ENCODE measurements around the gene LY86.

LY86 gene

DNA sequence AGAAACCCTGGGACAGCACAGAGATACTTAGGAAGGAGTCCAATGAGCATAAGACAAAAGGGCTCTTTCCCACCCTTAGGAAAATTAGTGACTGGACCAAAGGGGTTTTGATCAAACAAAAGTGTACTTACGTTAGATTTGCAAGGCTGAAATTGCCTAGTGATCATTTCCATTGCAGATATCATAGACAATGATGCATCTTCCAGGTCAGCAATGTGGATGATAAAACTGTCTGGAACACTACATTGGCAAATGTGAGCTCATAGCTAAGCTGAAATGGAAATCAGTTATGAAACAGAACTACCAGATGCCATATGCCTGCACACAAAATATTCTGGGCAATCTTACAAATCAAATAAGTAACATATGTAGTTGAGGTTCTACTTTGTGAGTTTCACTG lies 34.0 kb downstream of the LY86 start:
- DNase-seq (ENCODE audit: low read depth in 2 of 2) = no peak

DNA sequence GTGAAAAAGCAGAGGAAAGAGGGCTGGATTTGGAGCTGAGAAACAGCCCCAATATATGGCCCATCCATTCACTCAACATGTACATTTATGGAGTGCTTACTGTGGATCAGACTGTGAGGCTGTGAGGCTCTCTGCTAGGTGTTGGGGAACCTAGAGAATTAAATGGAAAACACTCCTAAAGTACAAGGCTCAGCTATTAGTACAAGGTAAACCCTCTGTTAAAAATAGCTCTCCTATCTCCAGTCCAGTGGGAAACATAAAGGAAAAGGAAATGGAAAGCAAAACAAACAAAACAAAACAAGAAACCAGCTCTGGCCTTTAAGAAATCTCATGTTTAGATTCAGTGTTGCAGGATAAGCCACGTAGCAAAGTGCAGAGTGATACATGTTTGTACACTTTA lies 35.0 kb downstream of the LY86 start:
- DNase-seq (ENCODE audit: low read depth in 2 of 2) = no peak

DNA sequence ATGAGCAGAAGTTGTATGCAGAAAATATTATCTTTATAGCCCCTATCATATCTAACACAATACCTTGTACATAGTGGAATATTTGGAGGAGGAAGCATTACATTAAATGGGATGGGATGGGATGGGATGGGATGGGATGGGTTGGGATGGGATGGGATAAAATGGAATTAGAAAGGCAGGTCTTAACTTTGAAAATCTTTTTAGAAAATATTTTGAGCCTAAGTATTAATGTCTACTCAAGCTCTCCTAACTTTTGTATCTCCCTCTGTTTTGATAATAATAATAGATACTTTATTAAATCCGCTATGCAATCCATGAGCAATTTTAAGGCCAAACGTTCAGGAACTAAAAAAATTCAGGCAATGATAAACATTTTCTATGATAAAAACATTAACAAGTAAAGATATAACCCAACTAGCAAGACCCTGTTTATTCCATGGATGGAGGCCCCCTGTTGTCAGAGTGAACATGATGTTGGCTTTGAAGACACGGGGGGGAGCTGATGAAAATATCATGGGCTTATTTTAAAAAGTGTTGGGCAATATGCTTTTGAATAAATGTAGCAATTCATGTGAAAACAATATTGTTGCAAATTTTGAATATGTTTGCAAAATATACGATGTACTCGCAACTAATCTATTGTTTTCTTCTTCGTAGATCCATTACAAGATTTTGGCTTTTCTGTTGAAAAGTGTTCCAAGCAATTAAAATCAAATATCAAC lies 35.9 kb downstream of the LY86 start:
- no peak for DNase-seq (ENCODE audit: low read depth in 2 of 2)

DNA sequence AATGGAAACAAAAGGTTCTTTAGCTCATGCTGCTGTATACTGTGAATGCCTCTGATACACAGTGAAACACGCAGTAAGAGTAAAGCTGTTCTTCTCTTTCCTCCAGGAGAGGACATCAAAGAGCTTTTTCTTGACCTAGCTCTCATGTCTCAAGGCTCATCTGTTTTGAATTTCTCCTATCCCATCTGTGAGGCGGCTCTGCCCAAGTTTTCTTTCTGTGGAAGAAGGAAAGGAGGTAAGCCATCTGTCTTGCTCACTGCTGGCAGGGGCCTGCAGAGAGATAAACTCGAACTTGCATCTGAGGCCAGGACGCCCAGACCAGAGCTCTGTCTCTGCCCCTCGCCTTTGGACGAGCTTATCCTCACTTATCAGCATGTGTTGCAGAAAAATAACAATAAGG lies 37.7 kb downstream of the LY86 start:
- DNase-seq (ENCODE audit: low read depth in 2 of 2) = no peak

DNA sequence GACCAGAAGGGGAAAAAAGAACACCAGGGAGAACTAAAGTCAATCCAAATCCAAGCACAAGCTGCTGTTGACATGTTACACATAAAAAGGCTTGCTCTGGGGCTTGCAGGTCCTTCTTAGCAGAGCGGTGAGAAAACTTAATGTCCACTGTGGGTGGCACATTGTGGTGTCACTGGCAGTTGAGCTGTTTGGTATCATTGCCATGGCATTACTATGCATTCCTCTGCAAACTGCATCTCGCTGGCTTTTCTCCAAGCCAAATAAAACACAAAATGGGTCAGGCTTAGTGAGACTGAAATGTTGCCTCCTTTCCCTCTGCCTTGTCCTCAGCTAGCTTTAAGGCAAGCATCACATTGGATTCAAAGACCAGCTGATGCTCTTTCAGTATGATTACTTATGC lies 40.9 kb downstream of the LY86 start:
- DNase-seq (ENCODE audit: low read depth in 2 of 2) = no peak

DNA sequence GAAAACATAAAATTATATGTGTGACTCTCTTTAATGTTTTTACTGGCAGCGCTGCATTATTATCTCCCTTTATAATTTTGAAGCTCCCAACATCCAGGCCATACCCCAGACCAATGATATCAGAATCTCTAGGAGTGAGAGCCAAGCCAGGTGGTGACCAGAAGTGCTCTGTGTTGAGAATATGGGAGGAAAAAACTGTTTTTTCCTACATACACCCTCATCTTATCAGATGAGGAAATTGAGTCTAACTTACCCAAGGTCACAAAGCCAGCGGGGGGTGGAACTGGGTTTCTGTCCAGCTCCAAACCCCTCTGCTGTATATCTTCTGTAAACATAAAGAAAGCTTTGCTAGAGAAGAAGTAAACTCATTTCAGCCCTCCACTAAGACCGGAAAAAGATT lies 42.5 kb downstream of the LY86 start:
- DNase-seq (ENCODE audit: low read depth in 2 of 2) = no peak

DNA sequence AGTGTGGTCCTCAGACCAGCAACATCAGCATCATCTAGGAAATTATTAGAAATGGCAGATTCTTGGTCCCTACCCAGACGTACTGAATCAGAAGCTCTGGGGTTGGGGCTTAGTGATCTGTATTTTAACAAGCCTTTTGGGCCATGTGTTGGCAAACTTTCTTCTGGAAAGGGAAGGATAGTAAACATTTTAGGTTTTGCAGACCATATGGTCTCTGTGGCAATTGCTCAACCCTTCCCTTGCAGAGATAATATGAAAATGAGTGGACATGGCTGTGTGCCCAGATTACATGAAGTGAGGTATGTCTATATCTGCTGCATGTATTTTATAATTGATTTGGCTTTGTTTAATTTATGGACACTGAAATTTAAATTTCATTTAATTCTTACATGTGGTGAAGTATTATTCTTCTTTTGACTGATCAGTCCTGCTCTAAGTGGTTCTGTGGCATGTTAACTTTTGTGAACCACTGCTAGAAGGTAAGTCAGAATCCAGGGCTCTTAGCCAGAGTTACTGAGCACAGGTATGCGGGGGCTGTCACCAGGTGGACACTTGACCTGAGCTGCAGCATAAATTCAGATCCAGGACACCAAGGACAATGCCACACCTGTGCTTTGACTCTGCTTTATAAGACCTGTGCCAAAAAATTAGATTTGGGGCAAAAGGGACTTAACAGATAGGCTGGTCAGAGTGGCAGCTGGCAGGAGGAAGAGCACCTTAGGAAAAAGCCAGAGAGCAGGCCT lies 43.2 kb downstream of the LY86 start:
- no peak for DNase-seq (ENCODE audit: low read depth in 2 of 2)

DNA sequence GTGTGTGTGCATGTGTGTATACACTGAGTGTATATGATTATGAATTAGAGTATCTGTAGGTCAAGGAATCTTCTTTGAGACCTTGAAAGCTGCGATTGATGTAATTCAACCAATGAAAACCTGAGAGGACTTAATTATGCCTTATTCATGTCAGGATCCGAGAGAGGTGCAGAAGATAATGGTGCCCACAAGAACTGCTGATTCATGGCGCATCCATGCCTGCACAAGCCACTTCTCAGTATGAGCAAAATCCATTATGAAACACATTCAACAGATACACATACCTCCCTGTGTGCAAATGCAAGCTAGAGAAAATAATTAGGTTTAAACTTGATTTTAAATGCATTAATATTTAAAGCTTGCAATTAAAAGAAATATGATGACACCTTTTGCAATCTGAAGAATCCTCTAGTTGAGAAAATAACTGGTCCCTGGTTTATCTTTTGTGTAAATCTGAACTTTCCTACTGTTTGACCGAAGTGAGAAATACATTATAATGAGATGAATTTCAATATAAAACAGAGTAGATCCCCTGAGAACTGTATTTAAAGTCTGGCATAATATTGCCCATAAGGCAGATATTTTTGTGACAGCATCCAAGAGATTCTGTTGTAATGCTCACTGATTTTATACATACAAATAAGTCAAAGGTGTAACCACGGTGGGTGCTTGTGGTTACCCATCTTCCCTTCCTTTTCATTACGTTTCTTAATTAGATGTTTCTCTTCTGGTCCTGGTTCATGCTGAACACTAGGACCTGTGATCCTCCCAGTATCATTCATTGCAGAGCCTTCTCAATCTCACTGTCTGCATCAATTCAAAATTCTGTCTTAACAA lies 45.6 kb downstream of the LY86 start:
- no peak for DNase-seq (ENCODE audit: low read depth in 2 of 2)

DNA sequence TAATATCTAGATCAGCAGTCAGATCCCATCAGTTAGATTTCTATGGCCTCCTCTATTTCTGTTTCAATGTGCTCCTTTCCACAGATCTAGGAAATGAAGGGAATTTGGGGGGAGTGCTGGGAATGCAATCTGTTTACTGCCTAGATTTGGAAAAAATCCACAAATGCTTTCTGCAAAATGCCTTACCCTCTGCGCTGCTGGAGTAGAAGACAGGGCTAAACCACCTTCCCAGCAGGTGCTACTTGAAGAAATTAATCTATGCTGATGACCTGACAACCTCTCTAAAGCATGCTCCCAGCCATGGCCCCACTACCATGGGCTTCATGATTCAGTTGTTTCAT lies 46.2 kb downstream of the LY86 start:
- no peak for DNase-seq (ENCODE audit: low read depth in 2 of 2)

DNA sequence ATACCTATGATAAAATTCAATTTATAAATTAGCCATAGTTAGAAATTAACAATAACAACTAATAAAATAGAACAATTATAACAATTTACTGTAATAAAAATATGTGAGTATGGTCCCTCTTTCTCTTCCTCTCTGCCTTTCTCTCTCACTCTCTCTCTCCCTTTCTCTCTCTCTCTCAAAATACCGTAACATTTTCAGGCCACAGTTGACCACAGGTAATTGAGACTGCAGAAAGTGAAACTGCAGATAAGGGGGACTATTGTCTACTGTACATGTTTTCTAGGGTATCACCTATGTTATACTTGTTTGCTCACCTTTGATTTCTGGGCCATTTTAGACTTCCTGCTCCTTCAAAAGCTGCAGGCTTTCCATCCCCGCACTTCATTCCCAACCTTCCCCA lies 46.8 kb downstream of the LY86 start:
- no peak for DNase-seq (ENCODE audit: low read depth in 2 of 2)

DNA sequence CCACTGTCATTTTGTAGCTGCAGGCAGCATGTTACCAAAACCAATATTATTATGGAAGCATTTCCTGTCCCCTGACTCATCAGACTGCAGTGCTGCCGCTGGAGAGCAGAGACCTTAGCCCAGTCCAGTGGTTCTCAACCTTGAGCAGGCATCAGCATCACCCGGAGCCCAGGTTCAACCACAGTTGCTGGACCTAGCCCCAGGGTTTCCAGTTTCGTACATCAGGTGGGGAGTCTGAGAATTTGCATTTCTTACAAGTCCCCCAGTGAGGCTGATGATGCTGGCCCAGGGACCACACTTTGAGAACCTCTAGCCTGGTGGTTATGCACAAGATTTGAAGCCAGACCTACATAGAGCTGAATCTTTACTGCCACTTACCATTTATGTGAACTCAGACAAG lies 47.3 kb downstream of the LY86 start:
- no peak for DNase-seq (ENCODE audit: low read depth in 2 of 2)

DNA sequence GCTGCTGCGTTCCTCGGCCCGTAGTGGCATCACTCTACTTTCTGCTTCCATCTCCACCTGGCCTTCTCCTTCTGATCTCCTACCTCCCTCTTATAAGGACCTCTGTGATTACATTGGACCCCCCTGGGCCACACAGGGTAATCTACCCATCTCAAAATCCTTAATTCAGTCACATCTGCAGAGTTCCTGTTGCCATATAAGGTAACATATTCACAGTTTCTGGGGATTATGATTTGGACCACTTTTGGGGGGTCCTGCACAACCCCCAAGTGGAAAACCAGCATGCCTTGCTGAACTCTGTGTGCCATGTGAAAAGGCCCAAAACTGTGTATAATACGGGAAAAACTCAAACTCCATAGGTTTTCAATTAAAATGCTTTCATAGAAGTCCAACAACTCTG lies 51.1 kb downstream of the LY86 start:
- DNase-seq (ENCODE audit: low read depth in 2 of 2) = no peak

DNA sequence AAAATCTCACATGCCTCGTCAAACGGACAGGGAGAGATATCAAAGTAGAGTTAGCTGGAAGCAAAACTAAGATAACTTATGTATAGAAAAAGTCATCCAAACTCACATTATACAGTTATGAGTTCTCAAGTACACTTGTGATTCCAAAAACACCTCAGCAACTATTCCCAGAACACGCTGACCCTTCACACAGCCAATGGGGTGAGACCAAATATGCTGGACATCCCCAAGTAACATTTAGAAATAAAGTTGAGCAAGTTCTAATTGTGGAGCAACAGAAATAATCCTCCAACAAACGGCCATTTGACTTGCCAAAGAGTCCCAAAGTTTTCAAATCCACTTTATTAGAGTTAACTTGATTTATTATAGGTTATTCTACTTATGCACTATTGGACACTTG lies 52.4 kb downstream of the LY86 start:
- DNase-seq (ENCODE audit: low read depth in 2 of 2) = no peak

DNA sequence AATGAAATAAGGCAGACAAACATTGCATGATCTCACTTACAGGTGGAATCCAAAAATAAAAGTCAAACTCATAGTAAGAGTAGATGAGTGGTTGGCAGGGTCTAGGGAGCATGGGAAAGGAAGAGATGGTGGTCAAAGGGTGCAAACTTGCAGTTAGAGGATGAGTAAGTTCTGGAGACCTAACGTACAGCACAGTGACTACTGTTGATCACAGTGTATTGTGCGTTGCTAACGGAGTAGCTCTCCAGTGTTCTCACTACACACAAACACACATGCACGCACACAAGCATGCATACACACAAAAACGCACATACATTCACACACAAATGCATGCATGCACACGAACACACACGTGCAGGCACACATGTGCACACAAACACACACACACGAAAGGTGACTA lies 54.9 kb downstream of the LY86 start:
- DNase-seq (ENCODE audit: low read depth in 2 of 2) = no peak

DNA sequence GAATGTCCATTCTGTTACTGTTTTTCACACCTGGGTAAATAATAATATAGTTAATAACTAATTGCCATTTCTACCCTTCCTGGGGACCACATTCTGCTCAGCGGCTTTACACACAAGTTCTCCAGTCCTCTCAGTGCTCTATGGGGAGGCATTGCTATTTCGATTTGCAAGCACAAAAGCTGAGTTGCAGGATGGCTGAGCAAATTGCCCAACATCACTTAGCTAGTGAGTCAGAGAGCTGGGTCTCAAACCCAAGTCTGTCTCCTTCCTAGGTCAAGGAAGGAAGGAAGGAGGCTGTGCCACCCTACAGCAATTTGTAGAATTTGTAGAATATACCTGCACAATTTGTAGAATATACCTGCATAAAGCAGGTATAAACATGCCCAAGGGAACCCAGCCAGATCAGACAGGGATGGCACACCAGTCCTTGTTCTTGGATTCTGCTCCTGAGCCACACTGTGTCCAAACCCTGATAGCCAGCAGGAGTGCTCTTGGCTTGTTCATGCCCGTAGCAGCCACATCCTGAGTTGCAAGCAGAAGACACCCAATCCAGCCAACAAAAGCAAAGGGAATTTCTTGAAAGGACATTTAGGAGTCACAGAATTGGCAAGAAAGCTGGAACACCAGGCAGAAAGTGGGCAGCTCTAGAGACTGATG lies 56.9 kb downstream of the LY86 start:
- no peak for DNase-seq (ENCODE audit: low read depth in 2 of 2)

DNA sequence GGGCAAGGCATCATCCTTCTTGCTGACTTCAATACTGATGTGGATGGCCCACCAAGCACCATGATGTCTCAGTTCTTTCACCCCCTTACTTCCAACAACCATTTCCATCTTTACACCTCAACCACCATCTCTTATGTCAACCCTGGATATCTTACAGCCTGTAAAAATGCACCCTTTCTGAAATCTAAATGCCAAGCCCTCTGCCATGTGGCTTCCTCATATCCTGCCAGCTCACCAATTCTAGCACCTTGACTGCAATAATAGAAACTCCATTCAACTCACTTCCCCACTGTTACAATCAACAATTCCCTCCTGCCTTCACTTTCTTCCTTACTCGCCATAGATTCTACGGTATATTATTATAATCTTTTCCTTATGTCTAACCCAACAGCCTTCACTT lies 57.9 kb downstream of the LY86 start:
- DNase-seq (ENCODE audit: low read depth in 2 of 2) = no peak

DNA sequence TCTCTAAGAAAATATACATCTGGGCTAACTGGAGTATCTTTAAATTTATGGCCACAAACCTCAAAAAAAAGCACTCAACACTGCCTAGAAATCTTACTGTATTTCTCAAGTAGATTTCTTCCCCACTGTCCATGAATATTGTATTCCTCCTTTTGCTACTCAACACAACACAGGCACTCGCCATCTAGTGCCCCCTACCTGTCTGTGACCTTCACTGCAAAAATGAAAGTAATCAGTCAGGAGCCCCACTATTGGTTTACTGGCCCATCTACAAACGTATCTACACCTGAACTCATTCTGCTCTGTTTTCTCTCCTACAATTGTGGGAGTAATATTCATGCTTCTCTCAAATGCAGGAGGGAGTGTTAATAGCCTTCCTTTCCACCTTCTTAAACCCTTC lies 58.3 kb downstream of the LY86 start:
- no peak for DNase-seq (ENCODE audit: low read depth in 2 of 2)

DNA sequence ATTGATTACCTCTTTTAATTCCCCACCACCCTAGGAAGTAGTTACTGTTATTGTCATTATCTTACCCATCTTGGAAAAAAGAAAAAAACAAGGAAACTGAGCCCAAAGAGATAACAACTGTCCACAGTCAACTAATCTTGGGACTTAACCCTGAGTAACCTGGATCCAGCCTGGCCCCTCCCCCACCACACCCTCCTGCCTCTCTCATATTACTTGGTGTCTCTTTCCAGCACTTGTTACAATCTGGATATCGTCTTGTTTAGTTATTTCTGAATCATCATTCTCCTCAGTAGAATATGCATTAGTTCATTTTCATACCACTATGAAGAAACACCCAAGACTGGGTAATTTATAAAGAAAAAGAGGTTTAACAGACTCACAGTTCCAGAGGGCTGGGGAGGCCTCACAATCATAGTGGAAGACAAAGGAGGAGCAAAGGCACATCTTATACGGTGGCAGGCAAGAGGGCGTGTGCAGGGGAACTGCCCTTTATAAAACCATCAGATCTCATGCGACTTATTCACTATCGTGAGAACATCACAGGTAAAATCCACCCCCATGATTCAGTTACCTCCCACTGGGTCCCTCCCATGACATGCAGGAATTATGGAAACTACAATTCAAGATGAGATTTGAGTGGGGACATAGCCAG lies 60.3 kb downstream of the LY86 start:
- DNase-seq (ENCODE audit: low read depth in 2 of 2) = no peak

DNA sequence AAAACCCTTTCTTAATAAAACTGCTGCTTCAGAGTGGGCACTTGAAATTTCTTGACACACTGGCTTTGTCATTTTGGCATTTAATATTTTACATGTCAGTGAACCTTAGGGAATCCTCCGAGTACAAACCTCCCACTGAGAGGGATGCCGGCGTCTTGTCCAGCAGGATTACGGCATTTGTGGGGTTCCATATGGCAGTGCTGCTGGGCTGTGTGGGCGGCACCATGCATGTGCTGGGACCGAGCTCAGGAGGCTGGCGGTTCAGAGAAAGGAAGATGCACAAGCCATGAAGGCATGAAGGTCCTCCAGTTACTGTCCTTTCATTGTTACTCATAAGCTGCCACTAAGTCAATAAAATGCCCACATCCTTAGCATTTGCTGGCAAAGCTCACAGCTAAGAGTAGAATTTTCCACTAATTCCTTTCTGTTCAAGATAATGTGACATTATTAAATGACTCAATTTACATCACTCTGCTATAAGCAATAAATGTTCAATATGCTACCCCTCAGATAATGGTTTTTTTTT lies 61.4 kb downstream of the LY86 start:
- no peak for DNase-seq (ENCODE audit: low read depth in 2 of 2)

DNA sequence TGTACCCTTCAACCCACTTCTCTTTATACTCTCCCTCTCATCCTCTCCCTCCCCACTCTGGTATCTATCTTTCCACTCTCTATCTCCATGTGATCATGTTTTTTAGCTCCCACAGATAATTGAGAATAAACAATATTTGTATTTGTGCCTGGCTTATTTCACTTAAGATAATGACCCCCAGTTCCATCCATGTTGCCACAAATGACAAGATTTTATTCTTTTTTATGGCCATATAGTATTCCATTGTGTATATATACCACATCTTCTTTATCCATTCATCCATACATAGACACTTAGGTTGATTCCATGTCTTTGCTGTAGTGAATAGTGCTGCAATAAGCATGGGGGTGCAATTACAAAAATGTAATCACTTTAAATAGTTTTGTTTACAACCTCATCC lies 62.3 kb downstream of the LY86 start:
- DNase-seq (ENCODE audit: low read depth in 2 of 2) = no peak

DNA sequence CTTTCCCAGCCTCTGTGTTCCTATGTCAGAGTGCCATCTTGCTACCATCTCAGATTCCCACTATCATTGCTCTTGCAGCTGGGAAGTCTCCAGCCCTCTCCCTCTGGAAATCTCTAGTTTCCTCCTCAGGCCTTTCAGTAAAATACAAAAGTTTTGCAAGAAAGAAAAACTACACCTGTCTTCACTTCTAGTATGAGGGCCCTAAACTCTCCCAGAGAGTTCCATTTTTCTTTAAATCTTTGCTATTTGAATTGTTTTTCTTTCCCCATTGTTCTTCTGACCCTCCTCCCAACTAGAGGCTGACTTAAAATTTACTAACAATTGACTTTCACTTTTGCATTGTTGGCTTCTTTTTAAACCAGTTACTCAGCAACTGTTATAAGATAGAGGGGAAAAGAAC lies 62.8 kb downstream of the LY86 start:
- no peak for DNase-seq (ENCODE audit: low read depth in 2 of 2)

DNA sequence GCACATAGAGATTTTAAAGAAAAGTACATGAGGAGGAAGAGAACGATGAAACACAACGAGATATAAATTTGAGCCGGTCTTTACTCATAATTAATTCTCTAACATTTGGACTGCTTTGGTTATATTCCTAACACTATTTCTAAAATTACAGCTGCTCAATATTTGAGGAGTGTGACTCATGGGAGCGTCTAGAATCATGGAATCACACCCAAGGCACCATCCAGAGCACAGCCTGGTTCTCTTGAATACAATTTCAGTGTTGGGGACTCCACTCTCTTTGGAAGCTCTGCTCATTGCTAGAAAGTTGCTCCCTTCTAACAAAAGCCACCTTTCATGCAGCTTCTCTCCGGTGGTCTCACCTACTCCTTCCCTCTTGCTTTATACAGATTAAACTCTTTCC lies 64.4 kb downstream of the LY86 start:
- no peak for DNase-seq (ENCODE audit: low read depth in 2 of 2)
